HepG2 (cell line): Measurements from ENCODE around the gene FXYD6. TPM values are rescaled to one million over a fixed set of nuclear protein-coding genes. Genes with fewer than 3 reads are reported as not detected.

ENCODE experiments used
- ATM ChIP-seq: fragments of 450-650 bp; IDR thresholded peaks from 2 replicates; pipeline ENCODE4 v1.7.1; 2017; ENCODE audit warnings: mild to moderate bottlenecking, borderline replicate concordance
- BRF2 ChIP-seq: sonication (generic); formaldehyde crosslinking; IDR thresholded peaks from 2 replicates; pipeline ENCODE4 v1.8.1; 2022; ENCODE audit warnings: mild to moderate bottlenecking, missing genetic modification reagents
- HIC2 ChIP-seq: sonication (generic); formaldehyde crosslinking; IDR thresholded peaks from 2 replicates; pipeline ENCODE4 v1.9.0; 2022; ENCODE audit warnings: low read depth, missing genetic modification reagents
- HNRNPK ChIP-seq: fragments of 200-400 bp; formaldehyde crosslinking; IDR thresholded peaks from 2 replicates; pipeline ENCODE4 v1.6.1; 2018; ENCODE audit warnings: low read length, low read depth, moderate library complexity, mild to moderate bottlenecking; ENCODE audit not compliant: poor library complexity, severe bottlenecking
- IKZF1 ChIP-seq: fragments of 450-650 bp; IDR thresholded peaks from 2 replicates; pipeline ENCODE4 v1.7.1; 2016
- MYC ChIP-seq: sonication (generic); formaldehyde crosslinking; IDR thresholded peaks from 2 replicates; pipeline ENCODE4 v1.9.0; 2021; ENCODE audit warnings: missing genetic modification reagents, borderline replicate concordance
- NAIF1 ChIP-seq: sonication (generic); formaldehyde crosslinking; IDR thresholded peaks from 2 replicates; pipeline ENCODE4 v1.5.0; 2020; ENCODE audit warnings: mild to moderate bottlenecking, missing genetic modification reagents, borderline replicate concordance
- NR2C2 ChIP-seq: sonication (generic); formaldehyde crosslinking; IDR thresholded peaks from 2 replicates; pipeline ENCODE4 v1.4.0; 2020; ENCODE audit warnings: missing genetic modification reagents, mild to moderate bottlenecking, moderate library complexity, borderline replicate concordance
- POLR2G ChIP-seq: fragments of 200-400 bp; formaldehyde crosslinking; IDR thresholded peaks from 2 replicates; pipeline ENCODE4 v1.6.1; 2018; ENCODE audit warnings: mild to moderate bottlenecking, low read depth, low read length, moderate library complexity
- SKIL ChIP-seq: sonication (generic); formaldehyde crosslinking; IDR thresholded peaks from 2 replicates; pipeline ENCODE4 v1.8.0; 2022; ENCODE audit warnings: missing genetic modification reagents, mild to moderate bottlenecking, moderate library complexity, borderline replicate concordance
- SP1 ChIP-seq, 2 experiments: fragments of 450-650 bp in 1 of 2; sonication (generic) in 1 of 2; formaldehyde crosslinking in 1 of 2; IDR thresholded peaks; 2 replicates each; pipeline versions ENCODE4 v1.4.0 to v1.6.1; 2016 to 2020; ENCODE audit warnings: missing genetic modification reagents in 1 of 2
- STAT5B ChIP-seq: sonication (generic); formaldehyde crosslinking; IDR thresholded peaks from 2 replicates; pipeline ENCODE4 v1.4.0; 2020; ENCODE audit warnings: missing genetic modification reagents
- ZBTB38 ChIP-seq: sonication (generic); formaldehyde crosslinking; IDR thresholded peaks from 2 replicates; pipeline ENCODE4 v1.5.1; 2020; ENCODE audit warnings: mild to moderate bottlenecking, missing genetic modification reagents
- ZEB1 ChIP-seq: IDR thresholded peaks from 2 replicates; pipeline ENCODE4 v1.6.1; 2012; ENCODE audit warnings: mild to moderate bottlenecking, low read depth, inconsistent platforms; ENCODE audit not compliant: insufficient replicate concordance
- ZFX ChIP-seq: sonication (generic); formaldehyde crosslinking; IDR thresholded peaks from 2 replicates; pipeline ENCODE4 v1.4.0; 2020; ENCODE audit warnings: mild to moderate bottlenecking, low read depth, missing genetic modification reagents, moderate library complexity
- ZNF382 ChIP-seq: sonication (generic); formaldehyde crosslinking; IDR thresholded peaks from 2 replicates; pipeline ENCODE4 v1.5.0; 2020; ENCODE audit warnings: missing genetic modification reagents, mild to moderate bottlenecking, borderline replicate concordance
- ZNF468 ChIP-seq: sonication (generic); formaldehyde crosslinking; IDR thresholded peaks from 2 replicates; pipeline ENCODE4 v1.8.0; 2022; ENCODE audit warnings: mild to moderate bottlenecking, moderate library complexity, missing genetic modification reagents
- ZNF629 ChIP-seq: sonication (generic); formaldehyde crosslinking; conservative IDR thresholded peaks from 2 replicates; pipeline ENCODE4 v1.5.0; 2020; ENCODE audit warnings: missing genetic modification reagents
- ZNF841 ChIP-seq: sonication (generic); formaldehyde crosslinking; IDR thresholded peaks from 2 replicates; pipeline ENCODE4 v1.8.1; 2023; ENCODE audit warnings: missing genetic modification reagents, borderline replicate concordance
- ZSCAN20 ChIP-seq: sonication (generic); formaldehyde crosslinking; IDR thresholded peaks from 2 replicates; pipeline ENCODE4 v1.4.0; 2020; ENCODE audit warnings: missing genetic modification reagents, mild to moderate bottlenecking, borderline replicate concordance
- polyA plus RNA-seq, 8 experiments: library from polyadenylated mRNA; depleted of rRNA in 3 of 8; stranded (reverse) in 7 of 8; unstranded in 1 of 8; fragments of >200 nt; fragmentation: Illumina TruSeq in 4 of 8; extraction: Trizol in 4 of 8; gene quantifications; 2 replicates each; pipeline versions ENCODE4 v1.2.1 to v1.2.3, GENCODE V29; 2011 to 2016; ENCODE audit warnings: low read depth in 4 of 8, missing spikeins in 1 of 8, mixed read lengths in 1 of 8; ENCODE audit not compliant: insufficient read depth in 1 of 8
- total RNA-seq, 5 experiments: library from RNA; depleted of rRNA; stranded (reverse); fragments of >200 nt; fragmentation: Illumina TruSeq; extraction: Trizol; gene quantifications; 2 replicates each; pipeline ENCODE4 v1.2.3, GENCODE V29; 2016; ENCODE audit warnings: low read depth in 1 of 5
- TF ChIP-seq, protein P1 (sequence below): sonication (generic); formaldehyde crosslinking; IDR thresholded peaks from 2 replicates; pipeline ENCODE4 v1.5.0; 2020; ENCODE audit warnings: missing genetic modification reagents, mild to moderate bottlenecking, borderline replicate concordance
- TF ChIP-seq, protein P2 (sequence below): IDR thresholded peaks from 2 replicates; pipeline ENCODE4 v1.6.1; 2016; ENCODE audit warnings: missing biosample characterization, missing genetic modification reagents, low read depth

The FXYD6 gene
- total and polyA plus RNA-seq, 2 of the 13 experiments (the other 11 are each of a cell fraction or from before 2014, with no cell fraction given) = not detected

- TF ChIP-seq BRF2 (CRISPR knock-in tag) (no peak), ZBTB38 (CRISPR knock-in tag) (peak; percentile 16; the same call in 1 of the 2 replicates), ZEB1 (no peak), STAT5B (CRISPR knock-in tag) (no peak), ATM (no peak), HNRNPK (no peak), ZNF841 (CRISPR knock-in tag) (no peak), SP1 (IDR thresholded peaks at IDR 0.05) (no peak), SP1 (CRISPR knock-in tag; IDR thresholded peaks at IDR 0.05) (no peak), ZNF629 (CRISPR knock-in tag) (0 out of 2 replicates have a peak, but pooled peaks have one; percentile 50), POLR2G (peak; percentile 54; the same call in 1 of the 2 replicates), IKZF1 (no peak), NAIF1 (no peak), MYC (peak; percentile 19; the same call in 1 of the 2 replicates), ZNF468 (CRISPR knock-in tag) (no peak), HIC2 (CRISPR knock-in tag) (no peak), ZSCAN20 (no peak), NR2C2 (CRISPR knock-in tag) (no peak), ZNF382 (CRISPR knock-in tag) (no peak), ZFX (CRISPR knock-in tag) (peak; percentile 87), SKIL (no peak)
- TF ChIP-seq, protein P1, sequence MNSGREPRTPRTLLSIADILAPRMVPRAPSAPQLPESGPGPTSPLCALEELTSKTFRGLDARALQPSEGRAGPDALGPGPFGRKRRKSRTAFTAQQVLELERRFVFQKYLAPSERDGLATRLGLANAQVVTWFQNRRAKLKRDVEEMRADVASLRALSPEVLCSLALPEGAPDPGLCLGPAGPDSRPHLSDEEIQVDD (CRISPR knock-in tag) = no peak
- TF ChIP-seq, protein P2, sequence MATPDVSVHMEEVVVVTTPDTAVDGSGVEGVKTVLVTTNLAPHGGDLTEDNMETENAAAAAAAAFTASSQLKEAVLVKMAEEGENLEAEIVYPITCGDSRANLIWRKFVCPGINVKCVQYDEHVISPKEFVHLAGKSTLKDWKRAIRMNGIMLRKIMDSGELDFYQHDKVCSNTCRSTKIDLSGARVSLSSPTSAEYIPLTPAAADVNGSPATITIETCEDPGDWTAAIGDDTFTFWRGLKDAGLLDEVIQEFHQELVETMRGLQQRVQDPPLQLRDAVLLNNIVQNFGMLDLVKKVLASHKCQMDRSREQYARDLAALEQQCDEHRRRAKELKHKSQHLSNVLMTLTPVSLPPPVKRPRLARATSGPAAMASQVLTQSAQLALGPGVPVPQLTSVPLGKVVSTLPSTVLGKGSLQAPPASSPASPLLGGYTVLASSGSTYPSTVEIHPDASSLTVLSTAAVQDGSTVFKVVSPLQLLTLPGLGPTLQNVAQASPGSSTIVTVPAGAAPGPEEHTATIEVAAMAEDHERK (CRISPR knock-in tag) = no peak
These were observed 60.2 kb downstream of the FXYD6 start (continued) for GRCh38 chr11:117816151-117816741.
